Measurements from ENCODE around the gene UVRAG. TPM values are rescaled to one million over a fixed set of nuclear protein-coding genes. Genes with fewer than 3 reads are reported as not detected.

The UVRAG gene
- polyA plus RNA-seq, 2 donors: 3.1 to 3.8 TPM

GRCh38 chr11:76186776-76187279, 371.8 kb downstream of the UVRAG start:
- Histone ChIP-seq H3K9me3 (ENCODE audit: control insufficient read depth in 2 of 2, insufficient read depth in 1 of 2, low read depth in 1 of 2, low read length in 1 of 2) (no peaks in the 10 kb centered on the region), H3K4me3 (ENCODE audit: low read depth in 1 of 2, low read length in 2 of 2) (no peak overlapping the region), H3K27me3 (ENCODE audit: control insufficient read depth in 1 of 2, insufficient read depth in 2 of 2, low read length in 2 of 2) (no peaks in the 10 kb centered on the region), H3K27ac (ENCODE audit: low read depth in 2 of 2, low read length in 1 of 2) (no peak overlapping the region), H3K36me3 (ENCODE audit: control insufficient read depth in 2 of 2, insufficient read depth in 2 of 2, low read length in 1 of 2) (no peaks in the 10 kb centered on the region), H3K4me1 (ENCODE audit: control insufficient read depth in 2 of 2, insufficient read depth in 2 of 2, low read length in 1 of 2) (no peaks in the 10 kb centered on the region)
- WGBS, 2 donors: 85% methylated on average over 21 of the region's 21 CpGs

GRCh38 chr11:76188873-76189272, 373.9 kb downstream of the UVRAG start:
- Histone ChIP-seq H3K27ac (ENCODE audit: low read depth in 2 of 2, low read length in 1 of 2) (no peak overlapping the region), H3K36me3 (ENCODE audit: control insufficient read depth in 2 of 2, insufficient read depth in 2 of 2, low read length in 1 of 2) (no peaks in the 10 kb centered on the region), H3K4me1 (ENCODE audit: control insufficient read depth in 2 of 2, insufficient read depth in 2 of 2, low read length in 1 of 2) (no peaks in the 10 kb centered on the region), H3K4me3 (ENCODE audit: low read depth in 1 of 2, low read length in 2 of 2) (no peak overlapping the region), H3K27me3 (ENCODE audit: control insufficient read depth in 1 of 2, insufficient read depth in 2 of 2, low read length in 2 of 2) (no peaks in the 10 kb centered on the region), H3K9me3 (ENCODE audit: control insufficient read depth in 2 of 2, insufficient read depth in 1 of 2, low read depth in 1 of 2, low read length in 1 of 2) (no peaks in the 10 kb centered on the region)
- WGBS, 2 donors: 92 to 94% methylated on average over 4 of the region's 4 CpGs

- H3K4me1 ChIP-seq (ENCODE audit: control insufficient read depth in 2 of 2, insufficient read depth in 2 of 2, low read length in 1 of 2): no peaks in the 10 kb centered on the region
- WGBS, 2 donors: 77 to 87% methylated on average over 6 of the region's 6 CpGs
- no peak overlapping the region for H3K4me3 ChIP-seq (ENCODE audit: low read depth in 1 of 2, low read length in 2 of 2)
- no peak overlapping the region for H3K27ac ChIP-seq (ENCODE audit: low read depth in 2 of 2, low read length in 1 of 2)
- H3K36me3 ChIP-seq (ENCODE audit: control insufficient read depth in 2 of 2, insufficient read depth in 2 of 2, low read length in 1 of 2): no peaks in the 10 kb centered on the region
- H3K27me3 ChIP-seq (ENCODE audit: control insufficient read depth in 1 of 2, insufficient read depth in 2 of 2, low read length in 2 of 2): no peaks in the 10 kb centered on the region
- no peaks in the 10 kb centered on the region for H3K9me3 ChIP-seq (ENCODE audit: control insufficient read depth in 2 of 2, insufficient read depth in 1 of 2, low read depth in 1 of 2, low read length in 1 of 2)
Measured at GRCh38 chr11:76189682-76190081, 374.7 kb downstream of the UVRAG start.

GRCh38 chr11:76190376-76190775, 375.4 kb downstream of the UVRAG start:
- Histone ChIP-seq H3K4me3 (ENCODE audit: low read depth in 1 of 2, low read length in 2 of 2) (no peak overlapping the region), H3K27me3 (ENCODE audit: control insufficient read depth in 1 of 2, insufficient read depth in 2 of 2, low read length in 2 of 2) (no peaks in the 10 kb centered on the region), H3K4me1 (ENCODE audit: control insufficient read depth in 2 of 2, insufficient read depth in 2 of 2, low read length in 1 of 2) (no peaks in the 10 kb centered on the region), H3K27ac (ENCODE audit: low read depth in 2 of 2, low read length in 1 of 2) (no peak overlapping the region), H3K9me3 (ENCODE audit: control insufficient read depth in 2 of 2, insufficient read depth in 1 of 2, low read depth in 1 of 2, low read length in 1 of 2) (no peaks in the 10 kb centered on the region), H3K36me3 (ENCODE audit: control insufficient read depth in 2 of 2, insufficient read depth in 2 of 2, low read length in 1 of 2) (no peaks in the 10 kb centered on the region)
- 34 to 51% methylated on average over 7 of the region's 7 CpGs for WGBS, 2 donors

Other genes starting within 250 kb of the UVRAG start
- 1 to 10 TPM in 1 of 2 donors, under 1 TPM in 1; 0.71 to 1.6 TPM for gene MAP6, start 146.2 kb upstream of the UVRAG start, polyA plus RNA-seq
- gene MOGAT2, start 97.4 kb upstream of the UVRAG start, polyA plus RNA-seq: under 1 TPM in 1 of 2 donors, not detected in 1; 0.02 TPM
- 10 to 100 TPM; 13.4 to 17.2 TPM for gene DGAT2, start 46.4 kb upstream of the UVRAG start, polyA plus RNA-seq